ENCODE data around the gene ANXA3.

The ANXA3 gene

GRCh38 chr4:78570117-78570516 lies 18.5 kb downstream of the ANXA3 start:
- TF ChIP-seq ZBTB7A (IDR thresholded peaks at IDR 0.05; ENCODE audit: low read depth) (no peak), TAF1 (IDR thresholded peaks at IDR 0.05; ENCODE audit: low read depth) (no peak)

- TF ChIP-seq TAF1 (IDR thresholded peaks at IDR 0.05; ENCODE audit: low read depth) (no peak), FOXM1 (IDR thresholded peaks at IDR 0.05; ENCODE audit: borderline replicate concordance, low read depth) (no peak), ZBTB7A (IDR thresholded peaks at IDR 0.05; ENCODE audit: low read depth) (no peak), RAD21 (IDR thresholded peaks at IDR 0.05; ENCODE audit: low read depth) (no peak), TCF12 (IDR thresholded peaks at IDR 0.05; ENCODE audit: low read depth) (no peak), EP300 (IDR thresholded peaks at IDR 0.05; ENCODE audit: borderline replicate concordance) (no peak), TEAD4 (IDR thresholded peaks at IDR 0.05) (no peak)
- TF ChIP-seq, protein P1, sequence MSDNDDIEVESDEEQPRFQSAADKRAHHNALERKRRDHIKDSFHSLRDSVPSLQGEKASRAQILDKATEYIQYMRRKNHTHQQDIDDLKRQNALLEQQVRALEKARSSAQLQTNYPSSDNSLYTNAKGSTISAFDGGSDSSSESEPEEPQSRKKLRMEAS (IDR thresholded peaks at IDR 0.05), result no peak
- TF ChIP-seq, protein P2, sequence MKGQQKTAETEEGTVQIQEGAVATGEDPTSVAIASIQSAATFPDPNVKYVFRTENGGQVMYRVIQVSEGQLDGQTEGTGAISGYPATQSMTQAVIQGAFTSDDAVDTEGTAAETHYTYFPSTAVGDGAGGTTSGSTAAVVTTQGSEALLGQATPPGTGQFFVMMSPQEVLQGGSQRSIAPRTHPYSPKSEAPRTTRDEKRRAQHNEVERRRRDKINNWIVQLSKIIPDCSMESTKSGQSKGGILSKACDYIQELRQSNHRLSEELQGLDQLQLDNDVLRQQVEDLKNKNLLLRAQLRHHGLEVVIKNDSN (IDR thresholded peaks at IDR 0.05), result no peak
These were observed 20.2 kb downstream of the ANXA3 start for GRCh38 chr4:78571804-78572203.

DNA sequence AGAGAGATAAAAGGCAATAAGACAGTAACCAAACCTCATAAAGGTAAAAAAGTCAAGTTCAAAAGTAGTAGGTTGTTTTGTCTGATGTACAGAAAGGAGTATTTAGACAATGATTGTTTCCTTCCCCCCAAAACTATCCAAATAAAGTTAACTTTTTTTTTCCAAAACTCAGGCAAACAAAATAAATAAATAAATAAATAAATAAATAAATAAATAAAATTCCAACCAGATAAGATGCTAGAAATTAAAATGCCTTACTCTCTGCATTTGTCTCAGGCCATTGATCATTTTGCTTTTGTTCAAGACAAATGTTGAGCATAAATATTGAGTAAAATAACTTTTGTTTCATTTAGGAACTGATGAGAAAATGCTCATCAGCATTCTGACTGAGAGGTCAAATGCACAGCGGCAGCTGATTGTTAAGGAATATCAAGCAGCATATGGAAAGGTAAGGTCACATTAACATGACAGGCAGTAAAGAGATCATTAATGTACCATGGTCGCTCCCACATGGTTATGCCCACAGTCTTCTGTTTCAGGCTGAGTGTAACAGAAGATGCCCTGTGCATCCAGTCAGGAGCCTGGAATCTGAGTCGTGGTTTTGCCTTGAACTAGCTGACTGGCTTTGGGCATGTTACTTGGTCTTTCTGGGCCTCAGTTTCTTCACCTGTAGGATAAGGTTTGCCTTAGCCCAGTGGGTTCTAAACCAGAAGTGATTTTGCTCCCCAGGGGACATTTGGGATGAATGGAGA lies 27.3 kb downstream of the ANXA3 start:
- TF ChIP-seq EGR1 (IDR thresholded peaks at IDR 0.05) (no peak), NFIC (IDR thresholded peaks at IDR 0.05) (no peak), EP300 (IDR thresholded peaks at IDR 0.05; ENCODE audit: borderline replicate concordance) (no peak), RAD21 (IDR thresholded peaks at IDR 0.05; ENCODE audit: low read depth) (no peak)
- TF ChIP-seq, protein P1 (IDR thresholded peaks at IDR 0.05), result no peak
- TF ChIP-seq, protein P2 (IDR thresholded peaks at IDR 0.05), result no peak

GRCh38 chr4:78581618-78582017 lies 30.0 kb downstream of the ANXA3 start:
- no peak for TF ChIP-seq RAD21 (IDR thresholded peaks at IDR 0.05; ENCODE audit: low read depth)
- no peak for TF ChIP-seq FOXM1 (IDR thresholded peaks at IDR 0.05; ENCODE audit: borderline replicate concordance, low read depth)
- TF ChIP-seq EP300 (IDR thresholded peaks at IDR 0.05; ENCODE audit: borderline replicate concordance), result no peak
- no peak for TF ChIP-seq YY1 (IDR thresholded peaks at IDR 0.05; ENCODE audit: low read depth)
- TF ChIP-seq, protein P1 (IDR thresholded peaks at IDR 0.05), result no peak
- TF ChIP-seq, protein P2 (IDR thresholded peaks at IDR 0.05), result no peak
- no peak for TF ChIP-seq ZBTB7A (IDR thresholded peaks at IDR 0.05; ENCODE audit: low read depth)
- no peak for TF ChIP-seq EGR1 (IDR thresholded peaks at IDR 0.05)
- TF ChIP-seq TAF1 (IDR thresholded peaks at IDR 0.05; ENCODE audit: low read depth), result no peak
- TF ChIP-seq TCF12 (IDR thresholded peaks at IDR 0.05; ENCODE audit: low read depth), result no peak
- TF ChIP-seq CREB1 (IDR thresholded peaks at IDR 0.05; ENCODE audit: low read depth), result no peak
- no peak for TF ChIP-seq TEAD4 (IDR thresholded peaks at IDR 0.05)
- TF ChIP-seq, protein P3, sequence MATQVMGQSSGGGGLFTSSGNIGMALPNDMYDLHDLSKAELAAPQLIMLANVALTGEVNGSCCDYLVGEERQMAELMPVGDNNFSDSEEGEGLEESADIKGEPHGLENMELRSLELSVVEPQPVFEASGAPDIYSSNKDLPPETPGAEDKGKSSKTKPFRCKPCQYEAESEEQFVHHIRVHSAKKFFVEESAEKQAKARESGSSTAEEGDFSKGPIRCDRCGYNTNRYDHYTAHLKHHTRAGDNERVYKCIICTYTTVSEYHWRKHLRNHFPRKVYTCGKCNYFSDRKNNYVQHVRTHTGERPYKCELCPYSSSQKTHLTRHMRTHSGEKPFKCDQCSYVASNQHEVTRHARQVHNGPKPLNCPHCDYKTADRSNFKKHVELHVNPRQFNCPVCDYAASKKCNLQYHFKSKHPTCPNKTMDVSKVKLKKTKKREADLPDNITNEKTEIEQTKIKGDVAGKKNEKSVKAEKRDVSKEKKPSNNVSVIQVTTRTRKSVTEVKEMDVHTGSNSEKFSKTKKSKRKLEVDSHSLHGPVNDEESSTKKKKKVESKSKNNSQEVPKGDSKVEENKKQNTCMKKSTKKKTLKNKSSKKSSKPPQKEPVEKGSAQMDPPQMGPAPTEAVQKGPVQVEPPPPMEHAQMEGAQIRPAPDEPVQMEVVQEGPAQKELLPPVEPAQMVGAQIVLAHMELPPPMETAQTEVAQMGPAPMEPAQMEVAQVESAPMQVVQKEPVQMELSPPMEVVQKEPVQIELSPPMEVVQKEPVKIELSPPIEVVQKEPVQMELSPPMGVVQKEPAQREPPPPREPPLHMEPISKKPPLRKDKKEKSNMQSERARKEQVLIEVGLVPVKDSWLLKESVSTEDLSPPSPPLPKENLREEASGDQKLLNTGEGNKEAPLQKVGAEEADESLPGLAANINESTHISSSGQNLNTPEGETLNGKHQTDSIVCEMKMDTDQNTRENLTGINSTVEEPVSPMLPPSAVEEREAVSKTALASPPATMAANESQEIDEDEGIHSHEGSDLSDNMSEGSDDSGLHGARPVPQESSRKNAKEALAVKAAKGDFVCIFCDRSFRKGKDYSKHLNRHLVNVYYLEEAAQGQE (IDR thresholded peaks at IDR 0.05; ENCODE audit: low read depth), result no peak
- no peak for TF ChIP-seq NFIC (IDR thresholded peaks at IDR 0.05)
- TF ChIP-seq CEBPB (IDR thresholded peaks at IDR 0.05), result no peak

- TF ChIP-seq CREB1 (IDR thresholded peaks at IDR 0.05; ENCODE audit: low read depth) (no peak), NFIC (IDR thresholded peaks at IDR 0.05) (no peak), TEAD4 (IDR thresholded peaks at IDR 0.05) (no peak), FOXM1 (IDR thresholded peaks at IDR 0.05; ENCODE audit: borderline replicate concordance, low read depth) (no peak), TCF12 (IDR thresholded peaks at IDR 0.05; ENCODE audit: low read depth) (no peak), EGR1 (IDR thresholded peaks at IDR 0.05) (no peak)
- TF ChIP-seq, protein P1 (IDR thresholded peaks at IDR 0.05), result no peak
These were observed 33.4 kb downstream of the ANXA3 start for GRCh38 chr4:78584863-78585547.

DNA sequence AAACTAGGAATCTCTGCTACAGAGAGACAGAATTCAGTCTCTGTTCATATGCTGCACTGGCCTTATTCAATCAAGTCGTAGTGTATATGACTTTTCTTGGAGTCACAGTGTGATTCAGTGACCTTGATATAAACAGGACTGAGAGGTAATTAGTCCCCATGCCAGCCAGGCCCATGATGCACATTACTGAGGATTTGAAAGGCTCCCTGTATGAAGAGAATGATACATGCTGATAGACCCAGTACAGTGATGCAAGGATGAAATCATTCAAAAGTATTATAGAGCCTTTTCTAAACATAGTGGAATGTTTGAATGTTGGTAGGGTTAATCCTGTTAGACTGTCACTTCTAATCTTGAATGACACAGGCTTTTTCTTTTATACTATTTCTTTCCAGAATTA lies 34.1 kb downstream of the ANXA3 start:
- TF ChIP-seq CREB1 (IDR thresholded peaks at IDR 0.05; ENCODE audit: low read depth) (no peak), ZBTB7A (IDR thresholded peaks at IDR 0.05; ENCODE audit: low read depth) (no peak), FOXM1 (IDR thresholded peaks at IDR 0.05; ENCODE audit: borderline replicate concordance, low read depth) (no peak), TCF12 (IDR thresholded peaks at IDR 0.05; ENCODE audit: low read depth) (no peak), TAF1 (IDR thresholded peaks at IDR 0.05; ENCODE audit: low read depth) (no peak), TEAD4 (IDR thresholded peaks at IDR 0.05) (no peak)
- TF ChIP-seq, protein P1 (IDR thresholded peaks at IDR 0.05), result no peak
- TF ChIP-seq, protein P3 (IDR thresholded peaks at IDR 0.05; ENCODE audit: low read depth), result no peak
- TF ChIP-seq, protein P2 (IDR thresholded peaks at IDR 0.05), result no peak

Data from Ishikawa (cell line).